OCI-LY7 (cell line): ENCODE data around the gene THAP11. TPM values are rescaled to one million over a fixed set of nuclear protein-coding genes. Genes with fewer than 3 reads are reported as not detected.
"Not testable (repeated sequence)": the region's sequence is repeated elsewhere in the genome, so short reads cannot be mapped to it uniquely, and the experiment has no call there.

Experiments used
- BruUV-seq: library from RNA; stranded (reverse); fragments of 400-500 nt; replicated peaks from 2 replicates; lab custom pipeline; 2021; lab: Mats Ljungman, UMichigan
- CTCF ChIA-PET: fragments of 300-600 bp; sonication (Branson Sonifier 250); formaldehyde crosslinking; loops from one replicate; lab custom pipeline; 2022; ENCODE audit warnings: antibody characterized with exemption; ENCODE audit not compliant: unreplicated experiment; lab: Charles Lee
- POLR2A ChIA-PET: fragments of 300-600 bp; sonication (Branson Sonifier 250); formaldehyde crosslinking; loops from one replicate; lab custom pipeline; 2022; ENCODE audit warnings: antibody characterized with exemption; lab: Charles Lee
- DNase-seq: peaks from one replicate; pipeline ENCODE4 v3.0.0-alpha.2; 2015; ENCODE audit warnings: low spot score
- H2AFZ ChIP-seq: fragments of 200-600 bp; sonication (generic), shearing (Covaris generic); 2 replicates; pipeline ENCODE4 v1.6.1; 2014; ENCODE audit warnings: mild to moderate bottlenecking, antibody characterized with exemption, low read length, moderate library complexity
- H3K27ac ChIP-seq: fragments of 200-600 bp; sonication (generic); 2 replicates; pipeline ENCODE4 v1.5.1; 2014; ENCODE audit warnings: mixed run types, low read depth, mild to moderate bottlenecking, moderate library complexity, low read length, inconsistent platforms; ENCODE audit not compliant: poor library complexity, severe bottlenecking
- H3K36me3 ChIP-seq: fragments of 200-600 bp; sonication (generic); 2 replicates; pipeline ENCODE4 v1.6.1; 2014; ENCODE audit warnings: mild to moderate bottlenecking, antibody characterized with exemption, low read length, moderate library complexity, mixed read lengths; ENCODE audit not compliant: insufficient read depth
- H3K4me1 ChIP-seq: fragments of 200-600 bp; sonication (generic); 2 replicates; pipeline ENCODE4 v1.5.1; 2014; ENCODE audit warnings: mild to moderate bottlenecking, low read length; ENCODE audit not compliant: insufficient read depth, poor library complexity, severe bottlenecking
- H3K4me2 ChIP-seq: fragments of 200-600 bp; sonication (generic); 2 replicates; pipeline ENCODE4 v1.6.1; 2014; ENCODE audit warnings: mild to moderate bottlenecking, low read length
- H3K4me3 ChIP-seq: fragments of 200-600 bp; sonication (generic); 2 replicates; pipeline ENCODE4 v1.5.1; 2014; ENCODE audit warnings: mild to moderate bottlenecking, low read depth, low read length; ENCODE audit not compliant: poor library complexity, severe bottlenecking
- H3K79me2 ChIP-seq: fragments of 200-600 bp; sonication (generic); 2 replicates; pipeline ENCODE4 v1.6.1; 2016; ENCODE audit warnings: low read depth, mild to moderate bottlenecking, low read length, moderate library complexity, mixed read lengths; ENCODE audit not compliant: insufficient read depth
- H3K9me2 ChIP-seq: fragments of 200-600 bp; sonication (generic); 2 replicates; pipeline ENCODE4 v1.6.1; 2016; ENCODE audit warnings: mild to moderate bottlenecking, low read length, mixed read lengths; ENCODE audit not compliant: insufficient read depth
- H3K9me3 ChIP-seq: fragments of 200-600 bp; sonication (generic); 2 replicates; pipeline ENCODE4 v1.6.1; 2014; ENCODE audit warnings: mild to moderate bottlenecking, mixed run types, low read length, mixed read lengths
- H4K20me1 ChIP-seq: fragments of 200-600 bp; sonication (generic); 2 replicates; pipeline ENCODE4 v1.6.1; 2014; ENCODE audit warnings: mild to moderate bottlenecking, antibody characterized with exemption, low read length, moderate library complexity, mixed read lengths; ENCODE audit not compliant: insufficient read depth
- CTCF ChIP-seq: fragments of 200-600 bp; sonication (generic); conservative IDR thresholded peaks from 2 replicates; pipeline ENCODE4 v1.5.1; 2014; ENCODE audit warnings: mild to moderate bottlenecking, antibody characterized with exemption, low read length, moderate library complexity, mixed read lengths
- EZH2phosphoT487 ChIP-seq: fragments of 200-600 bp; sonication (generic); IDR thresholded peaks from 2 replicates; pipeline ENCODE4 v1.6.1; 2018; ENCODE audit warnings: low read depth, borderline replicate concordance, mild to moderate bottlenecking, mixed run types, antibody characterized with exemption, low read length, moderate library complexity, mixed read lengths
- intact Hi-C: fragments of 100-400 bp; cut with micrococcal nuclease; formaldehyde crosslinking; loops from one replicate; pipeline ENCODE4 v1.10.0; 2022; ENCODE audit not compliant: unreplicated experiment
- total RNA-seq, 2 experiments: library from RNA; depleted of rRNA in 1 of 2; stranded (reverse); fragments of >200 nt in 1 of 2; shearing (Covaris generic) in 1 of 2; gene quantifications; 2 replicates each; pipeline ENCODE4 v1.2.3, GENCODE V29; 2014 to 2022

THAP11 gene
- total RNA-seq, 2 experiments from 2014 or later, result 39.5 to 66.3 TPM

- Histone ChIP-seq H3K4me3 (peak overlapping the region; percentile 73), H3K79me2 (peaks cover 5% of the 10 kb centered on the region; the same call in 1 of the 2 replicates), H4K20me1 (no peaks in the 10 kb centered on the region), H2AFZ (peak overlapping the region; percentile 80), H3K9me3 (no peaks in the 10 kb centered on the region), H3K36me3 (peaks cover 15% of the 10 kb centered on the region; the same call in 1 of the 2 replicates), H3K9me2 (no peaks in the 10 kb centered on the region), H3K4me2 (peak overlapping the region; percentile 86), H3K4me1 (peaks cover 10% of the 10 kb centered on the region), H3K27ac (no peak overlapping the region)
- CTCF ChIA-PET, result interaction anchor here (1.5 kb wide), 1 partner anchor 13 kb away, joined by 5 read pairs; the partner anchor contains the start of gene NUTF2
- POLR2A ChIA-PET, result interaction anchor here (0.6 to 1.4 kb wide), 5 partner anchors 11 to 278 kb away, joined by 3 to 5 read pairs (median 4); partner anchors contain the start of genes CARMIL2 and GFOD2
- intact Hi-C loops, result no loop called here
- BruUV-seq, result no TSS peak
- peak; percentile 96 for DNase-seq
- TF ChIP-seq EZH2phosphoT487 (no peak), CTCF (no peak)
These were observed 8.5 kb upstream of the THAP11 start for GRCh38 chr16:67833415-67834241.

GRCh38 chr16:67834242-67834614 is 7.9 kb upstream of the THAP11 start:
- H3K79me2 ChIP-seq, result peaks cover 5% of the 10 kb centered on the region; the same call in 1 of the 2 replicates
- H2AFZ ChIP-seq, result peak overlapping the region; percentile 80
- H3K36me3 ChIP-seq, result peaks cover 15% of the 10 kb centered on the region; the same call in 1 of the 2 replicates
- no peaks in the 10 kb centered on the region for H3K9me2 ChIP-seq
- no peak for DNase-seq
- peak overlapping the region; percentile 73 for H3K4me3 ChIP-seq
- TF ChIP-seq EZH2phosphoT487 (no peak), CTCF (no peak)
- POLR2A ChIA-PET, result interaction anchor here (0.6 to 1.4 kb wide), 4 partner anchors 10 to 279 kb away, joined by 3 to 5 read pairs (median 4); partner anchors contain the start of gene CARMIL2
- H3K9me3 ChIP-seq, result no peaks in the 10 kb centered on the region
- no peak overlapping the region for H3K27ac ChIP-seq
- intact Hi-C loops, result no loop called here
- H3K4me1 ChIP-seq, result peaks cover 10% of the 10 kb centered on the region
- peak overlapping the region; percentile 86 for H3K4me2 ChIP-seq
- CTCF ChIA-PET, result interaction anchor here (1.5 kb wide), 1 partner anchor 12 kb away, joined by 5 read pairs; the partner anchor contains the start of gene NUTF2
- no peaks in the 10 kb centered on the region for H4K20me1 ChIP-seq
- BruUV-seq, result no TSS peak

GRCh38 chr16:67837190-67837589 is 4.9 kb upstream of the THAP11 start:
- DNase-seq, BruUV-seq: not testable (repeated sequence)

More at GRCh38 chr16:67837190-67837589, 4.9 kb upstream of the THAP11 start:
- H3K36me3 ChIP-seq, H2AFZ ChIP-seq, intact Hi-C loops, H3K4me3 ChIP-seq, H3K9me2 ChIP-seq, CTCF ChIA-PET, H3K9me3 ChIP-seq, H3K27ac ChIP-seq, H3K4me2 ChIP-seq, H3K79me2 ChIP-seq, H4K20me1 ChIP-seq: not testable (repeated sequence)
- H3K4me1 ChIP-seq, result peaks cover 17% of the 10 kb centered on the region
- POLR2A ChIA-PET, result interaction anchor here (0.6 to 1.2 kb wide), 2 partner anchors 7 to 145 kb away, joined by 3 read pairs; no protein-coding TSS in a partner anchor
